ENCODE measurements around the gene CLEC18C.
"Not testable (repeated sequence)": the region's sequence is repeated elsewhere in the genome, so short reads cannot be mapped to it uniquely, and the experiment has no call there.

The CLEC18C gene

GRCh38 chr16:70222574-70222973 lies 49.0 kb downstream of the CLEC18C start:
- not testable (repeated sequence) for H3K9me3 ChIP-seq (ENCODE audit: control insufficient read depth, insufficient read depth, low read length); H3K9ac ChIP-seq (ENCODE audit: low read depth, low read length); H3K36me3 ChIP-seq (ENCODE audit: insufficient read depth, low read length); H3K4me1 ChIP-seq (ENCODE audit: insufficient read depth, low read length)

GRCh38 chr16:70223216-70223615 lies 49.6 kb downstream of the CLEC18C start:
- not testable (repeated sequence) for H3K36me3 ChIP-seq (ENCODE audit: insufficient read depth, low read length); H3K4me1 ChIP-seq (ENCODE audit: insufficient read depth, low read length); H3K9ac ChIP-seq (ENCODE audit: low read depth, low read length); H3K9me3 ChIP-seq (ENCODE audit: control insufficient read depth, insufficient read depth, low read length)

GRCh38 chr16:70223971-70224513 lies 50.5 kb downstream of the CLEC18C start:
- not testable (repeated sequence) for H3K9ac ChIP-seq (ENCODE audit: low read depth, low read length); H3K4me1 ChIP-seq (ENCODE audit: insufficient read depth, low read length); H3K9me3 ChIP-seq (ENCODE audit: control insufficient read depth, insufficient read depth, low read length); H3K36me3 ChIP-seq (ENCODE audit: insufficient read depth, low read length)

- H3K9me3 ChIP-seq (ENCODE audit: control insufficient read depth, insufficient read depth, low read length); H3K4me1 ChIP-seq (ENCODE audit: insufficient read depth, low read length); H3K36me3 ChIP-seq (ENCODE audit: insufficient read depth, low read length); H3K9ac ChIP-seq (ENCODE audit: low read depth, low read length): not testable (repeated sequence)
Measured at GRCh38 chr16:70224645-70225044, 51.1 kb downstream of the CLEC18C start.

- H3K36me3 ChIP-seq (ENCODE audit: insufficient read depth, low read length); H3K9me3 ChIP-seq (ENCODE audit: control insufficient read depth, insufficient read depth, low read length); H3K4me1 ChIP-seq (ENCODE audit: insufficient read depth, low read length); H3K9ac ChIP-seq (ENCODE audit: low read depth, low read length): not testable (repeated sequence)
Measured at GRCh38 chr16:70225430-70225829, 51.8 kb downstream of the CLEC18C start.

GRCh38 chr16:70226024-70226423 lies 52.4 kb downstream of the CLEC18C start:
- not testable (repeated sequence) for H3K4me1 ChIP-seq (ENCODE audit: insufficient read depth, low read length); H3K36me3 ChIP-seq (ENCODE audit: insufficient read depth, low read length); H3K9me3 ChIP-seq (ENCODE audit: control insufficient read depth, insufficient read depth, low read length); H3K9ac ChIP-seq (ENCODE audit: low read depth, low read length)

GRCh38 chr16:70231831-70232230 lies 58.2 kb downstream of the CLEC18C start:
- H3K36me3 ChIP-seq (ENCODE audit: insufficient read depth, low read length); H3K4me1 ChIP-seq (ENCODE audit: insufficient read depth, low read length); H3K9me3 ChIP-seq (ENCODE audit: control insufficient read depth, insufficient read depth, low read length); H3K9ac ChIP-seq (ENCODE audit: low read depth, low read length): not testable (repeated sequence)
